Activated naive CD4-positive, alpha-beta T cell treated with anti-CD3 and anti-CD28 coated beads, Interleukin-2, amount 50 U/mL, for 72 hours (primary cell): ENCODE data around the gene MAP4. TPM values are rescaled to one million over a fixed set of nuclear protein-coding genes. Genes with fewer than 3 reads are reported as not detected.
"Not testable (repeated sequence)": the region's sequence is repeated elsewhere in the genome, so short reads cannot be mapped to it uniquely, and the experiment has no call there.

ENCODE experiments used
- ATAC-seq, 2 donors: fragments of 150-1000 bp; cut with Tn5 transposase; 2 replicates each; pipeline ENCODE4 v1.10.0; 2021; ENCODE audit warnings: mild to moderate bottlenecking in 2 of 2, moderate library complexity in 2 of 2
- DNase-seq, 2 donors: peaks; one replicate each; pipeline ENCODE4 v3.0.0; 2021 to 2022; ENCODE audit warnings: low spot score in 2 of 2
- H3K27ac Mint-ChIP-seq, 2 donors: one replicate each; pipeline ENCODE4 v1.8.0; 2022; ENCODE audit warnings: mild to moderate bottlenecking in 2 of 2, mixed read lengths in 2 of 2
- H3K36me3 Mint-ChIP-seq, 2 donors: one replicate each; pipeline ENCODE4 v1.8.0; 2022; ENCODE audit warnings: mixed read lengths in 2 of 2
- H3K9me3 Mint-ChIP-seq, 2 donors: one replicate each; pipeline ENCODE4 v1.8.0; 2022; ENCODE audit warnings: mixed read lengths in 2 of 2
- total RNA-seq, 2 donors: library from RNA; stranded (reverse); gene quantifications; one replicate each; pipeline ENCODE4 v1.2.3, GENCODE V29; 2022

The MAP4 gene
- total RNA-seq, 2 donors from 2014 or later = 70.1 to 118 TPM

GRCh38 chr3:48023377-48023776 is 7.2 kb upstream of the MAP4 start:
- Mint-ChIP-seq H3K27ac (no peak overlapping the region), H3K36me3 (no peaks in the 10 kb centered on the region), H3K9me3 (peaks cover 0 to 4% of the 10 kb centered on the region in 2 donors)
- ATAC-seq = no peak
- DNase-seq = no peak

- DNase-seq = no peak
- peak overlapping the region in 1 of 2 donors; percentile 1 for H3K27ac Mint-ChIP-seq
- H3K36me3 Mint-ChIP-seq = no peaks in the 10 kb centered on the region
- no peak for ATAC-seq
- no peaks in the 10 kb centered on the region for H3K9me3 Mint-ChIP-seq
These were observed 6.0 kb upstream of the MAP4 start for GRCh38 chr3:48022178-48022577.

- DNase-seq (no peak), ATAC-seq (no peak)
- Mint-ChIP-seq H3K9me3 (no peaks in the 10 kb centered on the region), H3K27ac (no peak overlapping the region), H3K36me3 (no peaks in the 10 kb centered on the region)
These were observed 2.6 kb upstream of the MAP4 start for GRCh38 chr3:48018841-48019240.

GRCh38 chr3:48015431-48016180 is 610 bp downstream of the MAP4 start:
- Mint-ChIP-seq H3K27ac (peak overlapping the region in 1 of 2 donors; percentile 42), H3K9me3 (no peaks in the 10 kb centered on the region), H3K36me3 (no peaks in the 10 kb centered on the region)
- ATAC-seq = no peak
- DNase-seq = no peak

GRCh38 chr3:48014358-48014757 is 1.9 kb downstream of the MAP4 start:
- Mint-ChIP-seq H3K36me3 (no peaks in the 10 kb centered on the region), H3K9me3 (no peaks in the 10 kb centered on the region), H3K27ac (no peak overlapping the region)
- ATAC-seq (peak in 1 of 2 donors; percentile 31), DNase-seq (no peak)

GRCh38 chr3:48013288-48013980 is 2.8 kb downstream of the MAP4 start:
- H3K36me3 Mint-ChIP-seq = peaks cover 0 to under 1% of the 10 kb centered on the region in 2 donors
- no peak for DNase-seq
- H3K9me3 Mint-ChIP-seq = no peaks in the 10 kb centered on the region
- no peak overlapping the region for H3K27ac Mint-ChIP-seq
- ATAC-seq = peak; percentile 43 to 80

GRCh38 chr3:48012659-48013058 is 3.6 kb downstream of the MAP4 start:
- no peak overlapping the region for H3K27ac Mint-ChIP-seq
- ATAC-seq (no peak), DNase-seq (no peak)
- peaks cover 0 to 5% of the 10 kb centered on the region in 2 donors for H3K36me3 Mint-ChIP-seq
- no peaks in the 10 kb centered on the region for H3K9me3 Mint-ChIP-seq

GRCh38 chr3:48008066-48008465 is 8.2 kb downstream of the MAP4 start:
- ATAC-seq, H3K9me3 Mint-ChIP-seq: not testable (repeated sequence)

GRCh38 chr3:48007361-48007760 is 8.9 kb downstream of the MAP4 start:
- DNase-seq, H3K27ac Mint-ChIP-seq, ATAC-seq, H3K36me3 Mint-ChIP-seq, H3K9me3 Mint-ChIP-seq: not testable (repeated sequence)

More at GRCh38 chr3:48008066-48008465, 8.2 kb downstream of the MAP4 start:
- DNase-seq, H3K36me3 Mint-ChIP-seq: not testable (repeated sequence)
- H3K27ac Mint-ChIP-seq = peak overlapping the region in 1 of 2 donors; percentile 70

GRCh38 chr3:48006794-48007193 is 9.4 kb downstream of the MAP4 start:
- not testable (repeated sequence) for H3K27ac Mint-ChIP-seq, DNase-seq, H3K36me3 Mint-ChIP-seq, H3K9me3 Mint-ChIP-seq, ATAC-seq

GRCh38 chr3:48004694-48005093 is 11.5 kb downstream of the MAP4 start:
- H3K9me3 Mint-ChIP-seq = no peaks in the 10 kb centered on the region
- no peak overlapping the region for H3K27ac Mint-ChIP-seq
- ATAC-seq = no peak
- no peak for DNase-seq
- H3K36me3 Mint-ChIP-seq = peaks cover 0 to 5% of the 10 kb centered on the region in 2 donors

GRCh38 chr3:48002787-48003186 is 13.4 kb downstream of the MAP4 start:
- DNase-seq = no peak
- ATAC-seq = no peak

GRCh38 chr3:48001991-48002390 is 14.2 kb downstream of the MAP4 start:
- DNase-seq = no peak
- no peaks in the 10 kb centered on the region for H3K36me3 Mint-ChIP-seq
- H3K27ac Mint-ChIP-seq = no peak overlapping the region

More at GRCh38 chr3:48002787-48003186, 13.4 kb downstream of the MAP4 start:
- H3K27ac Mint-ChIP-seq = no peak overlapping the region
- H3K36me3 Mint-ChIP-seq = no peaks in the 10 kb centered on the region
- no peaks in the 10 kb centered on the region for H3K9me3 Mint-ChIP-seq

GRCh38 chr3:48000212-48000611 is 16.0 kb downstream of the MAP4 start:
- no peak for ATAC-seq
- DNase-seq = no peak
- Mint-ChIP-seq H3K27ac (no peak overlapping the region), H3K36me3 (no peaks in the 10 kb centered on the region), H3K9me3 (no peaks in the 10 kb centered on the region)

More at GRCh38 chr3:48001991-48002390, 14.2 kb downstream of the MAP4 start:
- peak; percentile 31 to 49 for ATAC-seq
- no peaks in the 10 kb centered on the region for H3K9me3 Mint-ChIP-seq

- ATAC-seq = peak in 1 of 2 donors; percentile 68
- H3K27ac Mint-ChIP-seq = no peak overlapping the region
- no peak for DNase-seq
- H3K9me3 Mint-ChIP-seq = no peaks in the 10 kb centered on the region
- no peaks in the 10 kb centered on the region for H3K36me3 Mint-ChIP-seq
These were observed 19.8 kb downstream of the MAP4 start for GRCh38 chr3:47996440-47996839.

GRCh38 chr3:47994180-47994579 is 22.0 kb downstream of the MAP4 start:
- H3K9me3 Mint-ChIP-seq = no peaks in the 10 kb centered on the region
- no peak overlapping the region for H3K27ac Mint-ChIP-seq
- DNase-seq = no peak
- no peak for ATAC-seq
- no peaks in the 10 kb centered on the region for H3K36me3 Mint-ChIP-seq

GRCh38 chr3:47991341-47991740 is 24.9 kb downstream of the MAP4 start:
- Mint-ChIP-seq H3K36me3 (no peaks in the 10 kb centered on the region), H3K27ac (no peak overlapping the region), H3K9me3 (no peaks in the 10 kb centered on the region)
- ATAC-seq (no peak), DNase-seq (no peak)
